ENCODE measurements around the gene AJAP1.

The AJAP1 gene

GRCh38 chr1:4658643-4659628 lies 4.5 kb downstream of the AJAP1 start:
- CTCF ChIA-PET: no interaction called here
- DNase-seq (ENCODE audit: extremely low spot score): no peak
- TF ChIP-seq FOXK2 (IDR thresholded peaks at IDR 0.05) (no peak), ZNF384 (IDR thresholded peaks at IDR 0.05) (no peak)
- POLR2A ChIA-PET: no interaction called here

GRCh38 chr1:4660917-4661594 lies 6.6 kb downstream of the AJAP1 start:
- CTCF ChIA-PET: no interaction called here
- TF ChIP-seq ZNF384 (IDR thresholded peaks at IDR 0.05) (no peak), ARNT (IDR thresholded peaks at IDR 0.05) (no peak), L3MBTL2 (conservative IDR thresholded peaks at IDR 0.05) (no peak), FOXA1 (IDR thresholded peaks at IDR 0.05) (no peak), TARDBP (IDR thresholded peaks at IDR 0.05) (no peak), FOXK2 (IDR thresholded peaks at IDR 0.05) (no peak), SUZ12 (IDR thresholded peaks at IDR 0.05) (no peak), HDGF (IDR thresholded peaks at IDR 0.05; ENCODE audit: borderline replicate concordance) (no peak), NFRKB (IDR thresholded peaks at IDR 0.05) (no peak), LEF1 (IDR thresholded peaks at IDR 0.05; ENCODE audit: borderline replicate concordance) (no peak), CTBP1 (IDR thresholded peaks at IDR 0.05; ENCODE audit: borderline replicate concordance) (no peak), FOXM1 (IDR thresholded peaks at IDR 0.05; ENCODE audit: borderline replicate concordance) (no peak), BHLHE40 (IDR thresholded peaks at IDR 0.05; ENCODE audit: borderline replicate concordance) (no peak), PKNOX1 (IDR thresholded peaks at IDR 0.05) (no peak), ELF4 (IDR thresholded peaks at IDR 0.05) (no peak), SP1 (IDR thresholded peaks at IDR 0.05) (no peak)
- DNase-seq (ENCODE audit: extremely low spot score): no peak
- POLR2A ChIA-PET: no interaction called here

- TF ChIP-seq LEF1 (IDR thresholded peaks at IDR 0.05; ENCODE audit: borderline replicate concordance): no peak
- ChIA-PET CTCF (no interaction called here), POLR2A (no interaction called here)
- DNase-seq (ENCODE audit: extremely low spot score): no peak
Observed at GRCh38 chr1:4661595-4661917, 7.1 kb downstream of the AJAP1 start.

GRCh38 chr1:4662168-4662567 lies 7.8 kb downstream of the AJAP1 start:
- DNase-seq (ENCODE audit: extremely low spot score): no peak
- ChIA-PET CTCF (no interaction called here), POLR2A (no interaction called here)
- TF ChIP-seq ELF4 (IDR thresholded peaks at IDR 0.05) (no peak), SUZ12 (IDR thresholded peaks at IDR 0.05) (no peak), L3MBTL2 (conservative IDR thresholded peaks at IDR 0.05) (no peak), CTBP1 (IDR thresholded peaks at IDR 0.05; ENCODE audit: borderline replicate concordance) (no peak), ZNF384 (IDR thresholded peaks at IDR 0.05) (no peak), BHLHE40 (IDR thresholded peaks at IDR 0.05; ENCODE audit: borderline replicate concordance) (no peak), LEF1 (IDR thresholded peaks at IDR 0.05; ENCODE audit: borderline replicate concordance) (no peak), HDGF (IDR thresholded peaks at IDR 0.05; ENCODE audit: borderline replicate concordance) (no peak), FOXK2 (IDR thresholded peaks at IDR 0.05) (no peak), TARDBP (IDR thresholded peaks at IDR 0.05) (no peak), FOXA1 (IDR thresholded peaks at IDR 0.05) (no peak), ARNT (IDR thresholded peaks at IDR 0.05) (no peak), SP1 (IDR thresholded peaks at IDR 0.05) (no peak), FOXM1 (IDR thresholded peaks at IDR 0.05; ENCODE audit: borderline replicate concordance) (no peak), PKNOX1 (IDR thresholded peaks at IDR 0.05) (no peak), NFRKB (IDR thresholded peaks at IDR 0.05) (no peak)

- CTCF ChIA-PET: no interaction called here
- POLR2A ChIA-PET: no interaction called here
- TF ChIP-seq BHLHE40 (IDR thresholded peaks at IDR 0.05; ENCODE audit: borderline replicate concordance) (no peak), FOXK2 (IDR thresholded peaks at IDR 0.05) (no peak), TARDBP (IDR thresholded peaks at IDR 0.05) (no peak), SUZ12 (IDR thresholded peaks at IDR 0.05) (no peak), ZNF384 (IDR thresholded peaks at IDR 0.05) (no peak), NFRKB (IDR thresholded peaks at IDR 0.05) (no peak)
- no peak for DNase-seq (ENCODE audit: extremely low spot score)
Observed at GRCh38 chr1:4662723-4663122, 8.3 kb downstream of the AJAP1 start.

- ChIA-PET POLR2A (no interaction called here), CTCF (no interaction called here)
- TF ChIP-seq FOXM1 (IDR thresholded peaks at IDR 0.05; ENCODE audit: borderline replicate concordance) (no peak), ARNT (IDR thresholded peaks at IDR 0.05) (no peak), LEF1 (IDR thresholded peaks at IDR 0.05; ENCODE audit: borderline replicate concordance) (no peak), NFRKB (IDR thresholded peaks at IDR 0.05) (no peak), BHLHE40 (IDR thresholded peaks at IDR 0.05; ENCODE audit: borderline replicate concordance) (no peak), PKNOX1 (IDR thresholded peaks at IDR 0.05) (no peak), TARDBP (IDR thresholded peaks at IDR 0.05) (no peak), SP1 (IDR thresholded peaks at IDR 0.05) (no peak), SUZ12 (IDR thresholded peaks at IDR 0.05) (no peak), L3MBTL2 (conservative IDR thresholded peaks at IDR 0.05) (no peak), ZNF384 (IDR thresholded peaks at IDR 0.05) (no peak), FOXA1 (IDR thresholded peaks at IDR 0.05) (no peak), CTBP1 (IDR thresholded peaks at IDR 0.05; ENCODE audit: borderline replicate concordance) (no peak), HDGF (IDR thresholded peaks at IDR 0.05; ENCODE audit: borderline replicate concordance) (no peak), FOXK2 (IDR thresholded peaks at IDR 0.05) (no peak), ELF4 (IDR thresholded peaks at IDR 0.05) (no peak)
- DNase-seq (ENCODE audit: extremely low spot score): no peak
Observed at GRCh38 chr1:4664095-4664494, 9.7 kb downstream of the AJAP1 start.

Measured in HEK293T (cell line).